HG03575 (cell line): Measurements from ENCODE around the gene ERMAP.
"Not testable (repeated sequence)": the region's sequence is repeated elsewhere in the genome, so short reads cannot be mapped to it uniquely, and the experiment has no call there.

Experiments
- ATAC-seq: cut with Tn5 transposase; IDR thresholded peaks from one replicate; pipeline ENCODE4 v1.9.1; 2021; ENCODE audit not compliant: unreplicated experiment, insufficient number of reproducible peaks, low FRiP score; ENCODE audit errors: extremely low read depth

ERMAP gene

DNA sequence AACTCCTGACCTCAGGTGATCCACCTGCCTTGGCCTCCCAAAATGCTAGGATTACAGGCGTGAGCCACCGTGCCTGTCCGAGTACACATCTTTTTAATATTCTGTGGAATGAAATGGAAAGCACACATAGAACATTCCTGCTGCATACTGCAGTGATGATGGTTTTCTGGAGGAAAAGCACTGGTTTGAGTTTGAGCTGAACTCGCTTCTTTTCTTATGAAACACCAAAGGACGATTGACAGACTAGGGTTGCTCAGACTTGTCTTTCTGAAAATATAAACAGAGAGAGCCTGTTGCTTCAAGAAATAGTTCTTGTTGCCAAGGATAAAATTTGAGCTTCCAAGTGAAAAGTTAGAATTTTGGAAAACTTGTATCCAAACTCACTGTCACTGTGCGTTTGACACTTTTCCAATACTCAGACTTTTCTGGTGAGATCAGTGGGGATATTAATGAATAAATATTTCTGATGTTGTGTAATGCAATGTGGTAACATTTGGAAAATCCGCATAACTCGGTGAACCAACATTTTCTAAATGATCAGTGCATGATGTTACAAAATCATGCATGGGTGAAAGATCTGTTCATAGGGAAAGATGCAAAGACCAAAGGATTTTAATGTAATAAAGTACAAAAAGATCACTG lies 15.0 kb upstream of the ERMAP start:
- ATAC-seq = no peak

DNA sequence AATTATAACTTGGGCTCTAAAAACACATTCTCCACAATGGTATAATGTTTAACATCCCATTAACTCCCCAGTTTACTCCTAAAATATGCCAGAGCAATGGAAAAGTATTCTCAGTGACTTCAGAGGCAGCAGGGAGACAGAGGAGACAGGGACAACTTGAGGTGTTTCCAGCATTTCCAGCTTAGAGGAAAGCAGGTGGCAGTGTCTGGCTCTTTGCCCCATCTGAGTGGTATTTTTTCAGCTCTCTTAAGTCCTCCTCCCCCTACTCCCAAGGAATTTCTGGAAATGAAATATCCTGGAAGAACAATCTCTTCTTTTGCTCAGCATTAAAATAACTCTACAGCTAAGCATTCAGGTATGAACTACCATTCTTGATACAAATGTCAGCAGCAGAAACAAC lies 10.8 kb upstream of the ERMAP start:
- no peak for ATAC-seq

DNA sequence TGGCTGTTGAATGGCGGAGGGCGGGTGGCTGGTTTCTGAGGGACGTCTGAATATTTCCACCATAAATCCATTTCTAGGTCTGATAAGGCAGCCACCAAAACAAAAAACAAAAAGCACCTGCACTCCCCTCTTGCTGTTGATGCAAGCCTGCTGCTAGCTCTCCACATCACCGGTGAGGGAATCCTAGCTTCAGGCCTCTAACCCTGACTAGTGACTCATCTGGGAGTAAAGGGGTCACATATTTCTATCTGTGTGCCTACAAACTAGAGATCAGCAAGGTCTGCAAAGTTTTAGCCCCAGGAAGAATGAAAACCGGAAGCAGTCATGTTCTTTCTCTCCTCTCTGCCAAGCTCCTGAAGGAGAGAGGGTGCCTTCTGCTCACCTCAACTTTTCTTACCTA lies 10.3 kb upstream of the ERMAP start:
- ATAC-seq = no peak

DNA sequence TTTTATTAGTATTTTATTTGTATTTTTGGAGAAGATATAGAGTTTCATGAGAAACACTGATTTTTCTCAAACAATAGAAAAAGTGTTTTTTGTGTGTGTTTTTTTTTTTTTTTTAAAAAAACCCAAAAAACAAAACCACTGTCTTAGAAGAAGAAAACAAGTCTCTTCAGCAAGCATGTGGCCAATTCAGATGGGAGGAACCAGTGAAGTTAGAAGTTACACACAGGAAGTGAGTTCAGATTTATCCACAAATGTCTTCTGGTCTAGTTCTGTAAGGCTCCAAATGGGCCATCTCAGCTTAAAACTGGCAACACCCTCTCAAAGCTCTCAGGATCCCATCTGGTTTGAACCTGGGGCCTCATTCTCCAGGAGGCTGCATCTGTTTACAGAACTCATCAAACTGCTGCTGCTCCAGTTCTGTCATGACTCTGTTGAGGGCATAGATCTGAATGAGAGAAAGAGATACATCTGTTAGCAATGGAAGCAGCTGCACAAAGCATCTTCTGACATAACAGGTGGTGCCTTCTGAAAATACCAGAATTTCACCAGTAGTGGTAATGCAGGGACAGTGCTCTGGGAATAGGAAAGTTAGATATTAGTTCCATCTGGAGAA lies 9.8 kb upstream of the ERMAP start:
- no peak for ATAC-seq

DNA sequence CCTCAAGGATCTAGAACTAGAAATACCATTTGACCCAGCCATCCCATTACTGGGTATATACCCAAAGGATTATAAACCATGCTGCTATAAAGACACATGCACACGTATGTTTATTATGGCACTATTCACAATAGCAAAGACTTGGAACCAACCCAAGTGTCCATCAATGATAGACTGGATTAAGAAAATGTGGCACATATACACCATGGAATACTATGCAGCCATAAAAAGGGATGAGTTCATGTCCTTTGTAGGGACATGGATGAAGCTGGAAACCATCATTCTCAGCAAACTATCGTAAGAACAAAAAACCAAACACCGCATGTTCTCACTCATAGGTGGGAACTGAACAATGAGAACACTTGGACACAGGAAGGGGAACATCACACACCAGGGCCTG lies 2.1 kb upstream of the ERMAP start:
- ATAC-seq = not testable (repeated sequence)

DNA sequence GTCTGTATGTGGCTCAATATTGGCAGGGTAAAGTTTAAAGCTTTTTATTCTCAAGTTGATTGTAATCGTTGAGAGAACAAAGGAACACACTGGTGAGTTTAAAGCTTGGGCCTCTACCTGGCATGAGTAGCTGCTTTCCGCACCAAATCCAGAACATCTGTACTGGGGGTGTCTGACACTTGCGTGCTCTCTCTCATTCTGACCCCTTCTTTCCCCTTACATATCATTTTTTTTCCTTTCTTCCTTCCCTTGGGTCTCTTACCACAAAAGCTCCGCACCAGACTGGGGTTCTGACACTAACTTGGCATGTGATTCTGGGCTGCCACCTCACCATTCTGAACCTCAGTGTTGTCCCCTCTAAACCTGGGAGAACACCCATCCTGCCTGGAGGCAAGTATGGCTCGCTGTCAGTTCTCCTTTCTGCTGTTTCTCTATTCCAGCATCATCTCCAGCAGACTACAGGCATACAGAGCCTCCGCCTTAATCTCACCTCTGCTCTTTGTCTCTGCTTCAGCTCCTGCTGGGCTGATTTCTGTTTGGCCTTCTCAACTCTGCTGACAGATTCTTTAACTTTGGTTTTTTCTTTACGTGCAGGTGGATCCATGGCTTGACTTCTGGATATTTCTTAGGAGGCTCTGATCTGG lies 859 bp upstream of the ERMAP start:
- ATAC-seq = no peak

DNA sequence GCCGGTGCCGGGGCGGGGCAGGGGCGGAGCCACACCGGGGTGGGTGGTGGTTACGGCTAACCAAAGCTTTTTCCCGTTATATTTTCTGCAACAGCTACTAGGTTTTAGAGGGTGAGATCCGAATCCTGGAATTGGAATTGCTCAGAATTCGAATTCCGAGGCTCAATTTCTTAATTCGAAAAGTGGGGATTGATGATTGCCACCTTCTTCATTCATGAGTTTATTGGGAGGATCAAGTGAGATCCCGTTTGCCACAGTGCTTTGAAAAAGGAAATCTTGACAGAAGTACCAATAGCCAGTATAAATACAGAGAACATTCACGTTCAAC lies 482 bp downstream of the ERMAP start:
- ATAC-seq = no peak

DNA sequence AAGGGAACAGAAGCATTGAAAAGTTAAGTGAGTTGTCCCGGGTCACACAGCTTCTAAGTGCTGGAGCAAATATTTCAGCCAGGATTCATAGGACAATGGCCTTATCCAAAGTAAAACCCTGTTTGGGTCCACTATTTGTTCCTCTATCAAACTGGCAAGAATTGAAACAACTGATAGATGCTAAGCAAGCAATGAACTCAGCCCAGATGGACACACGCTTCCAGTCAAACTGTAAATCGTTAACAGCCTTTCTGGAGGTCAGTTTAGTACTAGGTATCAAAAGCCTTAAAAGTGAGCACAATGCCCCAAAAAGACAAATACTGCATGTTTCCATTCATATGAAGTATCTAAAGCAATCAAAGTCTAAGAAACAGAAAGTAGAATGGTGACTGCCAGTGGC lies 1.1 kb downstream of the ERMAP start:
- ATAC-seq = no peak

DNA sequence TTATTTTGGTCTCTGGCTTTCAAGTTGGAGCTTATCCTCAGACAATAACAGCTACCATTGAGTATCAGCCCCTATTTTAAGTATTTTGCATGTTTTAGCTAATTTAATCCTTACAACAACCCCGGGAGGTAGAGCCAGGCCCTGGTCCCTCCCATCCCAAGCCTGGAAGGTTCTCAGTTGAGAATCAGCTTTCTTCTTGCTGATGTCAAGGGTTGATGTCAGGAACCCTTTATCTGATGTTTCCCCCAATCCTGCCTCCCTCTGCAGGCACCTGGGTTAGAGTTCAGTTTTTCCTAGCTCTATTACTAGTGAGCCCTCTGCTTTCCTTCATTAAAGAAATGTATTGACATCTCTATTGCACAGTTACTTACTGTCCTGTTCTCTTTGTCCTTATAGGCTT lies 3.9 kb downstream of the ERMAP start:
- ATAC-seq = no peak

DNA sequence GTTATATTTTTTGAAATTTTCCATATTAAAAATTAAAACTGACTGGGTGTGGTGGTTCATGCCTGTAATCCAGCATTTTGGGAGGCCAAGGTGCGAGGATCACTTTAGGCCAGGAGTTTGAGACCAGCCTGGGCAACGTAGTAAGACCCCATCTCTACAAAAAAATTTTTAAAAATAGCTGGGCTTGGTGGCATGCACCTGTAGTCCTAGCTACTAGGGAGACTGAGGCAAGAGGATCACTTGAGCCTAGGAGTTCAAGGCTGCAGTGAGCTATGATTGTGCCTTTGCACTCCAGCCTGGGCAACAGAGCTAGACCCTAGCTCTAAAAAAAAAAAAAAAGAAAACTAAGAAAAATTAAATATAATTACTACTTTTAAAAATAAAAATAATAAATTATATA lies 4.8 kb downstream of the ERMAP start:
- ATAC-seq = no peak

DNA sequence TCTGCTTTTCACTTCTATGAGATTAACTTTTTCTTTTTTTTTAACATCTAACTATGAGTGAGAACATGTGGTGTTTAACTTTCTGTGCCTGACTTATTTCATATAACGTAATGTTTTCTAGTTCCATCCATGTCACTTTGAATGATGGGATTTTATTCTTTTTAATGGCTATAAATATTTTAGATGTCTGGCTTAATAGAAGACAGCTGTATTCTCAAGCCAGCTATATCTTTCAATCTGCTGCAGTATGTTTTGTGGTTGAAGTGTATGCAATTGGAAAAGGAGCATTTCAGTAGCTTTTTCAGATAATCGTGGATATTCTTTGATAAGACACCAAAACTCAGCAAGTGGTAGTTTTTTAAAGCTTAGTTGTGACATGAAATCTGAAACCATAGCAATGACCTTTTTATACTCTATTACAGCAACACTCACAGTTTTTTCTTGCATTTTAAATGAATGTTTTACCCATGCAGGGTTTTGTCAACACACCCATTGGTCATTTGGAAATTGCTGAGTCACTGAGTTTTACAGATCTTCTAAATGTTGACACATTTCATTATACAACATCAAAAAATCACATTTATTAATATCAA lies 6.0 kb downstream of the ERMAP start:
- no peak for ATAC-seq

DNA sequence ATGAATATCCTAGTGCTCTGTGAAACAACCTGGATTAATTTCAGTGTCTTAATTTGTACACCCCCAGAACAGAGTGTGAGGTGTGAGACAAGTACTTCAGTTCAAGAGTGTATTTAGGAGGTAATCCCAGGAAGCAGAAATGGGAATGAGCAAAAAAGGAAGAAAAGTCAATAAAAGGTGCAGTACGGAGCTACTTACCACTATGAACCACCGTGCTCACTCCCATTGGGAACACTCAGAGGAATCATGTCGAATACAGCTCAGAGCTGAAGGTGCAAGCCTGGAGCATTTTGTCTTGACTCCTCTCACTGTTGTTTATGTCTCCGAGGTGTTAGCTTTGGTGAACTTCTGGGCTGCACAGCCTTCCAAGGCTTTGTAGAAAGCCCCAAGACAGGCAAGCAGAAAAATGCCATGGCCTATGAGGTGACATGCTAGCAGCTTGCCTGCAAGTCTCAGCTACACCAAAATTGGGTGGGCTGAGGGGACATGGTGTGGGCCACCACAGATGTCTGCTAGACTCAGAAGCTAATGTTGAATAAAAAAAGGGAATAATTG lies 7.6 kb downstream of the ERMAP start:
- no peak for ATAC-seq

DNA sequence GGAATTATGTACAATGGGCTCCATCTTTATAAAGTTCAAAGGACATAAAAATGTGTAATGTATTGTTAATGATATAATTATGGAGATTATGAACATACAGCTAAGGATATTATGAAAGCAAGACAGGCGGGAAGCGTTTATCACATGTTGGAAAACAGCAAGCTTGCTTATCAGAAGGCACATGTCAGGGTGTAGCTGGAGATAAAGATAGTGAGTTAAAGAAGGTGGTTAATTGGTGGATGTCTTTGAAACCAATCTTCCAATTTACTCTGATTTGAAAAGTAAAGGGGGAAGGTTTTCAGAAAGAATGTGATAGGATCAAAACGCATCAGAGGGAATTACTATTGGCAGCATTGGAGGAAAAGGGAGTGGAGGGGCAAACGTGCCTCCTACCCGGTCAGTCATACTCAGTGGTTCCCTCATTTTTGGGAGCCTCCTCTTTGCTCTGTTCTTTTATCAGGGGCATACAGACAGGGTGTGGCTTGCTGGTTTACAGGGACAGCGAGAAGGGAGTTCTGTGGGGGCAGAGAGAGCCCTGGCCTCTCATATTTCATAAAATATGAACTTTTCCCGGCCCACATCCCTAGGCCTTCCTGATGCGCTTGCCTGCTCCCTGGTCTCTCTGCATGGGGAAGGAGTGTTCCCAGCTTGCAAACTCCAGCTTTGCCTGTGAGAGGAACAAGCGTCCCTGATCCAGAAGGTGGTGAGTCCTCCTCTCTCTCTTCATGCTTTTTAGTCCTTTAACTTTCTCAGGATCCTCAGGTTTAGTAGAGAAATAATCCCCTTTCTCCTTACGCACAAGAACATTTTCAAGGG lies 8.3 kb downstream of the ERMAP start:
- ATAC-seq = no peak

DNA sequence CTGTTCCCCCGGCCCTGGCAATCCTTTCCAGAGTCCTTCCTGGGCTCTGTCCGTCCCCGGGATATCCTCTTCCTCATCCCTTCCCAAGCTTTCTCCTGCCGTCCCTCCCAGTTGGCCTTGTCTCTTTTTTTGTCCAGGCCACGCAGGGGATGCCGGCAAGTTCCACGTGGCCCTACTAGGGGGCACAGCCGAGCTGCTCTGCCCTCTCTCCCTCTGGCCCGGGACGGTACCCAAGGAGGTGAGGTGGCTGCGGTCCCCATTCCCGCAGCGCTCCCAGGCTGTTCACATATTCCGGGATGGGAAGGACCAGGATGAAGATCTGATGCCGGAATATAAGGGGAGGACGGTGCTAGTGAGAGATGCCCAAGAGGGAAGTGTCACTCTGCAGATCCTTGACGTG lies 13.7 kb downstream of the ERMAP start:
- ATAC-seq = no peak

DNA sequence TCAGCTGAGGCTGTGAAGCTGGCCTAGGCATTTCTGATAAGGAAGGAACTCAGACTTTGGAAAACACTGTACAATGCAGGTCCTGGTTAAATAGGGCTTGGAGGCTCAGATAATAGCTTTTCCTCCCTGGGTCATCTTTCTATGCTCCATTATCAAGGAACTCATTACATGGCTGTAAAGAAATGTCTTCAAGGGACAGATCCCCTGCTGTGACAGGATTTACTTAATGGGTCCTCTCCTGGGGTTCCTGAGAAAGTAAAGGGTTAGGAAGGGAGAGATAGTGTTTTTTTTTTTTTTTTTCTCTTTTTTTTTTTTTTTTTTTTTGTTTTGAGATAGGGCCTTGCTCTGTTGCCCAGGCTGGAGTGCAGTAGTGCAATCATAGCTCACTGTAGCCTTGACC lies 14.4 kb downstream of the ERMAP start:
- ATAC-seq = no peak

DNA sequence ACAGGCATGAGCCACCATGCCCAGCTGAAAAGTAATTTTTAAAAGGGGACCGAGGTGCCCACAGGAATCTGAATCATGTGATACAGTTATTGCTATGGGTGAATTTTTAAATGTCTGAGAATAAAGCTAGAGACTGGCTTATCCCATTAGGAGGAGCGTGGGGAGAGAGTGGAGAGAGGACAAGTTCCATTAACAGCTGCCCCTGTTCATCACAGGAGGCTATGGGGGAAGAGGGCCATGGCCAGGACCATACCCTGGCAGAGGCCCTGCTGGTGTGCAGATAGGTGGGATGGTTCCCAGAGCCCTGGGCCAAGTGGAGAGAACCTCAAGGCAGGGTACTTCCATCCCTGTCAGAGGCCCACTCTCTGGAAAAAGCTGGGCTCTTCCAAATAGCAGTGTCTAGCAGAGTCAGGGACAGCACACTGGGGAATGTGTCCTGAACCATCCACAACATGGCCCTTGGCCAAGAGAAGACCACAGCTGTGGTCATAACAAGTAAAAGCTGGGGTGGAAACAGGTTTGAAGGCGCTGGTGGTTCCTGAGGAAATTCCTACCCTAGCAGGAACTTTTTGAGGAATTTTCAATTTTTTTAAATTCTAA lies 15.8 kb downstream of the ERMAP start:
- no peak for ATAC-seq

DNA sequence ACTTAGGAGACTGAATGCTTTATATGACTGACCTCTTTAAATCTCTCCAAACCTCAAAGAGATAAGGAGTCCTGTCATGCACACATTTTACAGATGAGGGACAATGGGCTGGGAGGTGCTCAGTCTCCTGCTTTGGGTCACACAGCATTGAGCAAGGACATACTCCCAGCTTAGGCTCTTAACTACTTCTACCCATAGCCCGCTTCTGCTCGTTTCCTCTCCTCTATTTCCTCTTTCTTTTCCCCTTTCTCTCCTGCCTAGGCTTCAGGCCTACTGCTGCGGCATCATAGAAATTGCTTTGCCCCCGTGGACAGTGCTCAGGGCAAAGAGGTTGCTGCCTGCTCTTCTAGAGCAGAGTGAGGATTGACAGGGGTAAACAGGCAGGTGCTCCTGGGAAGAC lies 17.1 kb downstream of the ERMAP start:
- ATAC-seq = no peak

DNA sequence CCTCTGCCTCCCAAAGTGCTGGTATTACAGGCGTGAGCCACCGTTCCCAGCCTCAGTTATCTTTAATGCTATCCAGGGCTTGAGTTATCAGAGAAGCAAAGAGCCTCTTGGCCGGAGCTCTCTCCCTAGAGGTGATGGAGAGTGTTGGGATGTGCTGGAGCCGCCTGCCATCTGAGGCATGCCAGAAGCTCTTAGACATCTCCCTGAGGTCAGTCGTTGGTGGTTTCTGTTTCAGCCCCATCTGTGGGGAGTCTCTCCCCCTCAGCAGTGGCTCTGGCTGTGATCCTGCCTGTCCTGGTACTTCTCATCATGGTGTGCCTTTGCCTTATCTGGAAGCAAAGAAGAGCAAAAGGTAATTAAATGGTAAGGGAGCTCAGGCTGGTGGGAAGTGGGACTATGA lies 17.9 kb downstream of the ERMAP start:
- ATAC-seq = no peak

DNA sequence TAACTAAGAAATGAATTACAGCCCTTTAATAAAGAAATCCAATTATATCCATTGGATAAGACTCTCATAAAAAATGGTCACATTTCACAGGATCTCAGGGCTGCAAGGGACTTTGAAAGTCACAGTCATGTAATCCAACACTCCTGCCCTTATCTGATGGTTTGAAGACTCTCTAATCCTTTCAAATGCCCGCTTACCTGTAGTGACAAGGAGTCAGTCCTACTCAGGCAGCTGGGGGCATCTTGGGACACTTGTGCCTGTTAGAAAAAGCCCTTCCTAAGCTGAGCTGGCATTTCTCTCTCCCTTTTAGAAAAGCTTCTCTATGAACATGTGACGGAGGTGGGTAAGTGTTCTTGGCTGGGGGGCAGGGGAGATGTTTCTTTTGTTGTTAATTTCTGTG lies 18.5 kb downstream of the ERMAP start:
- ATAC-seq = no peak
